ENCODE measurements around the gene SCFD2. TPM values are rescaled to one million over a fixed set of nuclear protein-coding genes. Genes with fewer than 3 reads are reported as not detected.

The SCFD2 gene
- polyA plus RNA-seq, 1 of the 3 experiments (the other 2 are of a cell fraction), result 14.1 TPM

DNA sequence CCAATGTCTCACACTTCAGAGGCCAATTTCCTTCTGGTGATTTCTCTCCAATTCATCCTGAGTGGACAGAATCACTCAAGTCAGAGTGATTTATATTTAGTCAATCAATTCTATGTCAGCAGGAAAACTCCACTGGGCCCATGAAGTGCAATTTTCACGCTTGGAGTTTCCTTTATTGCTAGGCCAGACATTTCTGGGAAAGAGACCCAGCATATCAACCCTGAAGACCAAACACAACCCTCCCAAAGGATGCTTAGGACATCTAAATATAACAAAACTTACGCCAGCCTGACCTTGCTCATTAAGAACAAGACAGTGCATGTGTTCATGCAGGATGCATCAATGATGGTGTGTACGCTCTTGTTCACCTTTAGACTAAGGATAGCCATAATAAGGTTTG is 347.4 kb downstream of the SCFD2 start:
- H4K20me1 ChIP-seq (ENCODE audit: insufficient read depth), result no peaks in the 10 kb centered on the region

GRCh38 chr4:53016099-53016820 is 349.6 kb downstream of the SCFD2 start:
- H3K27ac ChIP-seq (ENCODE audit: low read depth in 2 of 2, low read length in 1 of 2), result peak overlapping the region in 1 of 2 experiments; percentile 98; a peak in 2 of 4 replicates
- no peaks in the 10 kb centered on the region for H3K27me3 ChIP-seq (ENCODE audit: insufficient read depth)
- H3K4me2 ChIP-seq, result 0 out of 2 replicates have a peak overlapping the region, but pooled peaks have one; percentile 5
- no peaks in the 10 kb centered on the region for H3K36me3 ChIP-seq (replicated peaks in 1 of 2; ENCODE audit: control insufficient read depth in 1 of 2, insufficient read depth in 2 of 2, low read length in 1 of 2)
- H4K20me1 ChIP-seq (ENCODE audit: insufficient read depth), result no peaks in the 10 kb centered on the region
- no peak overlapping the region for H3K9ac ChIP-seq
- H3F3A ChIP-seq (replicated peaks; ENCODE audit: insufficient read depth), result peaks cover under 1% of the 10 kb centered on the region
- ChIA-PET POLR2A (interaction anchor here (1.0 to 1.8 kb wide), 4 partner anchors 33 to 1202 kb away, joined by 3 to 9 read pairs (median 4); no protein-coding TSS in a partner anchor), CTCF (interaction anchor here (0.6 to 9.4 kb wide), 46 partner anchors 10 to 1947 kb away, joined by 3 to 128 read pairs (median 5); partner anchors contain the start of genes CHIC2, PDGFRA and SCFD2)
- H3K4me1 ChIP-seq (ENCODE audit: control insufficient read depth in 1 of 2, insufficient read depth in 2 of 2, low read depth in 1 of 2, low read length in 1 of 2), result peaks cover 50 to 53% of the 10 kb centered on the region in 2 experiments
- WGBS (ENCODE audit: low lambda C conversion rate), result 71% methylated on average over 5 of the region's 5 CpGs
- H2AFZ ChIP-seq (ENCODE audit: low read depth), result no peak overlapping the region
- no peak for DNase-seq
- no peaks in the 10 kb centered on the region for H3K9me2 ChIP-seq
- no peak overlapping the region for H3K4me3 ChIP-seq (ENCODE audit: low read depth in 2 of 2, low read length in 1 of 2)
- H3K79me2 ChIP-seq (ENCODE audit: insufficient read depth), result no peaks in the 10 kb centered on the region
- no peaks in the 10 kb centered on the region for H3K9me3 ChIP-seq
- TF ChIP-seq GATA2 (CRISPR knock-in tag; IDR thresholded peaks at IDR 0.05), result peak; percentile 4; the same call in 1 of the 2 replicates
- TF ChIP-seq, protein P1, sequence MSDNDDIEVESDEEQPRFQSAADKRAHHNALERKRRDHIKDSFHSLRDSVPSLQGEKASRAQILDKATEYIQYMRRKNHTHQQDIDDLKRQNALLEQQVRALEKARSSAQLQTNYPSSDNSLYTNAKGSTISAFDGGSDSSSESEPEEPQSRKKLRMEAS (IDR thresholded peaks at IDR 0.05; ENCODE audit: low read depth), result no peak

More for the DNA sequence above, 347.4 kb downstream of the SCFD2 start:
- Histone ChIP-seq H3K9me2 (no peaks in the 10 kb centered on the region), H3K9ac (no peak overlapping the region), H3K4me1 (ENCODE audit: control insufficient read depth in 1 of 2, insufficient read depth in 2 of 2, low read depth in 1 of 2, low read length in 1 of 2) (peaks cover 29 to 51% of the 10 kb centered on the region in 2 experiments), H3K27me3 (ENCODE audit: insufficient read depth) (no peaks in the 10 kb centered on the region), H3K4me2 (no peak overlapping the region), H3K4me3 (ENCODE audit: low read depth in 2 of 2, low read length in 1 of 2) (no peak overlapping the region), H3K9me3 (no peaks in the 10 kb centered on the region), H3K79me2 (ENCODE audit: insufficient read depth) (no peaks in the 10 kb centered on the region), H3K27ac (ENCODE audit: low read depth in 2 of 2, low read length in 1 of 2) (peak overlapping the region in 1 of 2 experiments; percentile 62; a peak in 1 of 4 replicates), H2AFZ (ENCODE audit: low read depth) (no peak overlapping the region), H3F3A (replicated peaks; ENCODE audit: insufficient read depth) (no peaks in the 10 kb centered on the region), H3K36me3 (replicated peaks in 1 of 2; ENCODE audit: control insufficient read depth in 1 of 2, insufficient read depth in 2 of 2, low read length in 1 of 2) (no peaks in the 10 kb centered on the region)
- CTCF ChIA-PET, result interaction anchor here (1.1 to 9.4 kb wide), 3 partner anchors 21 to 1214 kb away, joined by 3 to 128 read pairs (median 3); no protein-coding TSS in a partner anchor
- WGBS (ENCODE audit: low lambda C conversion rate), result 97% methylated on average over 3 of the region's 3 CpGs
- no peak for DNase-seq
- POLR2A ChIA-PET, result no interaction called here
- TF ChIP-seq YY1 (IDR thresholded peaks at IDR 0.05; ENCODE audit: low read depth), result no peak
- no peak for TF ChIP-seq SIN3A (IDR thresholded peaks at IDR 0.05; ENCODE audit: borderline replicate concordance, low read depth, low read length)

DNA sequence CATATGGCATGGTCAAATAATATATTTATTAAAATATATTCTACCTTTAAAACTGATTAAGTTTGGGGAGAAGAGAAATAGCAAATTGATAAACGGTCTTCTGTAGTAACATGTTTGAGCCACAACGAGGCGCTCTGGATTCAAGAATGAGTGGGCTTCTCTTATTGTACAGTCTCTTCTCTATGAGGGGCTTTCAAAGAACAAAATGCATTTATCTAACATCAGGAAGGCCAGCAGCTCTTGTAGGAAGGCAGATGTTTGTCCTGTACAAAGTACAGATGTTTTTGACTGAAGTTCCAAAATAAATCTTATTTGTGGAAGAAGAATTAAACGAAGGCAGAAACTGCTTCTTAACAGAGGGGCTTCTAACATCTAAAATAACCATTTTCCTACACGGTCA is 350.2 kb downstream of the SCFD2 start:
- Histone ChIP-seq H3K9me2 (no peaks in the 10 kb centered on the region), H3K36me3 (replicated peaks in 1 of 2; ENCODE audit: control insufficient read depth in 1 of 2, insufficient read depth in 2 of 2, low read length in 1 of 2) (no peaks in the 10 kb centered on the region), H3K4me1 (ENCODE audit: control insufficient read depth in 1 of 2, insufficient read depth in 2 of 2, low read depth in 1 of 2, low read length in 1 of 2) (peaks cover 51 to 56% of the 10 kb centered on the region in 2 experiments), H3K27ac (ENCODE audit: low read depth in 2 of 2, low read length in 1 of 2) (peak overlapping the region in 1 of 2 experiments; percentile 100; a peak in 2 of 4 replicates), H3K79me2 (ENCODE audit: insufficient read depth) (no peaks in the 10 kb centered on the region), H3K9me3 (no peaks in the 10 kb centered on the region), H3K27me3 (ENCODE audit: insufficient read depth) (no peaks in the 10 kb centered on the region), H3K4me3 (ENCODE audit: low read depth in 2 of 2, low read length in 1 of 2) (no peak overlapping the region; a peak in 1 of 4 replicates), H3K9ac (no peak overlapping the region), H2AFZ (ENCODE audit: low read depth) (no peak overlapping the region), H3K4me2 (0 out of 2 replicates have a peak overlapping the region, but pooled peaks have one; percentile 5), H4K20me1 (ENCODE audit: insufficient read depth) (no peaks in the 10 kb centered on the region), H3F3A (replicated peaks; ENCODE audit: insufficient read depth) (peaks cover 4% of the 10 kb centered on the region)
- 18% methylated on average over 5 of the region's 5 CpGs for WGBS (ENCODE audit: low lambda C conversion rate)
- peak; percentile 36 for DNase-seq
- CTCF ChIA-PET, result interaction anchor here (0.6 to 9.4 kb wide), 54 partner anchors 9 to 1947 kb away, joined by 3 to 128 read pairs (median 5); partner anchors contain the start of genes CHIC2, PDGFRA and SCFD2
- POLR2A ChIA-PET, result interaction anchor here (0.6 to 1.8 kb wide), 6 partner anchors 34 to 1202 kb away, joined by 3 to 9 read pairs (median 3); no protein-coding TSS in a partner anchor
- TF ChIP-seq TCF12 (IDR thresholded peaks at IDR 0.05), result peak; percentile 15; the same call in 1 of the 2 replicates
- TF ChIP-seq EP300 (IDR thresholded peaks at IDR 0.05; ENCODE audit: borderline replicate concordance in 1 of 2, low read depth in 1 of 2, low read length in 1 of 2), result peak in 1 of 2 experiments; percentile 90; a peak in 2 of 4 replicates
- TF ChIP-seq ELF1 (IDR thresholded peaks at IDR 0.05), result no peak
- peak; percentile 77 for TF ChIP-seq SMC3 (IDR thresholded peaks at IDR 0.05; ENCODE audit: low read depth, low read length)
- TF ChIP-seq EZH2phosphoT487 (IDR thresholded peaks at IDR 0.05; ENCODE audit: borderline replicate concordance, low read depth), result no peak
- peak; percentile 73 for TF ChIP-seq GATA2 (CRISPR knock-in tag; IDR thresholded peaks at IDR 0.05)
- no peak for TF ChIP-seq RXRA (IDR thresholded peaks at IDR 0.05; ENCODE audit: borderline replicate concordance, low read depth)
- no peak for TF ChIP-seq TAF1 (IDR thresholded peaks at IDR 0.05; ENCODE audit: borderline replicate concordance, low read depth, low read length)
- TF ChIP-seq CTCF (IDR thresholded peaks at IDR 0.05), result peak; percentile 87
- no peak for TF ChIP-seq FOSL2 (IDR thresholded peaks at IDR 0.05; ENCODE audit: borderline replicate concordance, low read depth)
- TF ChIP-seq FOXJ3 (CRISPR knock-in tag; IDR thresholded peaks at IDR 0.05), result no peak
- no peak; the same call in 1 of the 2 replicates for TF ChIP-seq RCOR1 (IDR thresholded peaks at IDR 0.05; ENCODE audit: low read length)
- no peak for TF ChIP-seq MXI1 (IDR thresholded peaks at IDR 0.05; ENCODE audit: low read depth, low read length)
- TF ChIP-seq MEF2A (IDR thresholded peaks at IDR 0.05; ENCODE audit: borderline replicate concordance, low read depth), result no peak
